ENCODE data around the gene SLC47A1. TPM values are rescaled to one million over a fixed set of nuclear protein-coding genes. Genes with fewer than 3 reads are reported as not detected.
"Not testable (repeated sequence)": the region's sequence is repeated elsewhere in the genome, so short reads cannot be mapped to it uniquely, and the experiment has no call there.

The SLC47A1 gene
- polyA plus RNA-seq, 2 of the 4 experiments (the other 2 are of a cell fraction), result 21.1 to 24.6 TPM

- Histone ChIP-seq H3K27ac (no peak overlapping the region), H3K4me2 (no peak overlapping the region), H3K4me3 (no peak overlapping the region), H3K9me3 (no peaks in the 10 kb centered on the region), H3K4me1 (no peaks in the 10 kb centered on the region)
- FAIRE-seq (no peak), ATAC-seq (peak in 1 of 2 experiments; percentile 35; a peak in 1 of 6 replicates), DNase-seq (ENCODE audit: low read depth in 1 of 2, low spot score in 1 of 2) (no peak)
- WGBS (ENCODE audit: missing lambda C conversion rate), result 50% methylated on average over 2 of the region's 2 CpGs
- ChIA-PET CTCF (interaction anchor here (0.8 to 2.1 kb wide), 4 partner anchors 12 to 217 kb away, joined by 3 to 6 read pairs (median 4); partner anchors contain the start of gene B9D1), POLR2A (no interaction called here)
- no peak for TF ChIP-seq MAX (IDR thresholded peaks at IDR 0.05)
- no peak for TF ChIP-seq PBX3 (IDR thresholded peaks at IDR 0.05)
- TF ChIP-seq HDAC2 (IDR thresholded peaks at IDR 0.05), result no peak
- TF ChIP-seq MAFK (IDR thresholded peaks at IDR 0.05; ENCODE audit: partially characterized antibody), result peak; percentile 93
- no peak for TF ChIP-seq CTCF (IDR thresholded peaks at IDR 0.05)
- TF ChIP-seq RAD21 (conservative IDR thresholded peaks at IDR 0.05 in 1 of 2, IDR thresholded peaks at IDR 0.05 in 1 of 2), result no peak
- no peak for TF ChIP-seq TP53 (CRISPR knock-in tag; IDR thresholded peaks at IDR 0.05)
- TF ChIP-seq, protein P1, sequence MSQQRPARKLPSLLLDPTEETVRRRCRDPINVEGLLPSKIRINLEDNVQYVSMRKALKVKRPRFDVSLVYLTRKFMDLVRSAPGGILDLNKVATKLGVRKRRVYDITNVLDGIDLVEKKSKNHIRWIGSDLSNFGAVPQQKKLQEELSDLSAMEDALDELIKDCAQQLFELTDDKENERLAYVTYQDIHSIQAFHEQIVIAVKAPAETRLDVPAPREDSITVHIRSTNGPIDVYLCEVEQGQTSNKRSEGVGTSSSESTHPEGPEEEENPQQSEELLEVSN (IDR thresholded peaks at IDR 0.05; ENCODE audit: borderline replicate concordance, low read depth), result no peak
Measured at GRCh38 chr17:19501219-19501618, 32.4 kb upstream of the SLC47A1 start.

DNA sequence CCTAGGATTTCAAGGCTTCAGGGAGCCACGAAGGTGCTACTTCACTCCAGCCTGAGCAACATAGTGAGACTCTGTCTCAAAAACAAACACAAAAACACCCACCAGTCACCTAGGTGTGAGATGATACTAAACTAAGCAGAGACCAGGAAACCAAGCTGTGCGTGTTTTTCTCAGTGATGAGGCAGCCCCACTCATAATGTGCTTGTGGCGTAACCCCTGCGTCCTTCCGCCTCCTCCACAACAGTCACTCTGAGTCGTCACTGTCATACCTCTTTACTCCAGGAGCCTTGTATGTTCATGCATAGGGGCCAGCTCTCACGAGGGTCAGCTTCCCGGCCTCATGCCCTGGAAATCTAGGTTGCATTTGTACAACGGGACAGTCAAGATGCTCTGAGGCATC lies 31.1 kb upstream of the SLC47A1 start:
- no peak for FAIRE-seq
- H3K4me2 ChIP-seq, result no peak overlapping the region
- H3K4me1 ChIP-seq, result no peaks in the 10 kb centered on the region
- DNase-seq (ENCODE audit: low read depth in 1 of 2, low spot score in 1 of 2), result no peak
- ChIA-PET POLR2A (no interaction called here), CTCF (interaction anchor here (0.8 to 2.1 kb wide), 6 partner anchors 10 to 264 kb away, joined by 3 to 7 read pairs (median 4); partner anchors contain the start of gene B9D1)
- no peaks in the 10 kb centered on the region for H3K9me3 ChIP-seq
- WGBS (ENCODE audit: missing lambda C conversion rate), result 68% methylated on average over 9 of the region's 9 CpGs
- no peak overlapping the region for H3K4me3 ChIP-seq
- no peak for ATAC-seq
- H3K27ac ChIP-seq, result no peak overlapping the region
- TF ChIP-seq SREBF2 (IDR thresholded peaks at IDR 0.05) (no peak), GATA3 (IDR thresholded peaks at IDR 0.05; ENCODE audit: borderline replicate concordance) (no peak), RARB (CRISPR knock-in tag; IDR thresholded peaks at IDR 0.05) (no peak), CHD4 (IDR thresholded peaks at IDR 0.05; ENCODE audit: borderline replicate concordance) (no peak)

DNA sequence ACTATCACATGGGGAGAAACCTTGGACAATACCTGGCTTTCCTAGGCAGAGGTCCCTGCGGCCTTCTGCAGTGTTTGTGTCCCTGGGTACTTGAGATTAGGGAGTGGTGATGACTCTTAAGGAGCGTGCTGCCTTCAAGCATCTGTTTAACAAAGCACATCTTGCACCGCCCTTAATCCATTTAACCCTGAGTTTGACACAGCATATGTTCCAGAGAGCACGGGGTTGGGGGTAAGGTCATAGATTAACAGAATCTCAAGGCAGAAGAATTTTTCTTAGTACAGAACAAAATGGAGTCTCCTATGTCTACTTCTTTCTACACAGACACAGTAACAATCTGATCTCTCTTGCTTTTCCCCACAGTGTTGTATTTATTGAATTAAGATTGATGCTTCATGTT lies 28.1 kb upstream of the SLC47A1 start:
- CTCF ChIA-PET; ATAC-seq; H3K4me3 ChIP-seq; FAIRE-seq; H3K4me1 ChIP-seq; H3K9me3 ChIP-seq; DNase-seq (ENCODE audit: low read depth in 1 of 2, low spot score in 1 of 2); POLR2A ChIA-PET; H3K27ac ChIP-seq; H3K4me2 ChIP-seq: not testable (repeated sequence)
- 68% methylated on average over 3 of the region's 4 CpGs for WGBS (ENCODE audit: missing lambda C conversion rate)

GRCh38 chr17:19507775-19508576 lies 25.7 kb upstream of the SLC47A1 start:
- WGBS (ENCODE audit: missing lambda C conversion rate), result under 1% methylated on average over 38 of the region's 60 CpGs
- DNase-seq (ENCODE audit: low read depth in 1 of 2, low spot score in 1 of 2) (peak; percentile 93 to 95), FAIRE-seq (peak; percentile 99), ATAC-seq (peak; percentile 94 to 95)
- Histone ChIP-seq H3K4me2 (peak overlapping the region; percentile 81), H3K4me1 (0 out of 3 replicates have a peak, but pooled peaks cover 3% of the 10 kb centered on the region), H3K9me3 (no peaks in the 10 kb centered on the region), H3K4me3 (peak overlapping the region; percentile 71), H3K27ac (peak overlapping the region; percentile 86 to 95)
- POLR2A ChIA-PET, result no interaction called here
- CTCF ChIA-PET, result no interaction called here
- TF ChIP-seq RNF2 (IDR thresholded peaks at IDR 0.05; ENCODE audit: borderline replicate concordance, low read depth) (no peak), ZFP36 (IDR thresholded peaks at IDR 0.05; ENCODE audit: borderline replicate concordance, partially characterized antibody) (no peak), ESRRA (IDR thresholded peaks at IDR 0.05; ENCODE audit: borderline replicate concordance, low read length) (peak; percentile 82; the same call in 1 of the 2 replicates), CEBPB (IDR thresholded peaks at IDR 0.05) (peak; percentile 61 to 89; a peak in 3 of 4 replicates), RAD21 (conservative IDR thresholded peaks at IDR 0.05 in 1 of 2, IDR thresholded peaks at IDR 0.05 in 1 of 2) (peak in 1 of 2 experiments; percentile 26; a peak in 1 of 5 replicates), KDM1A (IDR thresholded peaks at IDR 0.05; ENCODE audit: low read depth) (no peak), ZSCAN20 (CRISPR knock-in tag; IDR thresholded peaks at IDR 0.05) (no peak), REST (IDR thresholded peaks at IDR 0.05) (no peak; the same call in 1 of the 2 replicates), RARB (CRISPR knock-in tag; IDR thresholded peaks at IDR 0.05) (no peak), GATA3 (IDR thresholded peaks at IDR 0.05; ENCODE audit: borderline replicate concordance) (0 out of 2 replicates have a peak, but pooled peaks have one; percentile 33), NFE2L2 (conservative IDR thresholded peaks at IDR 0.05; ENCODE audit: low read length) (no peak), SMC3 (IDR thresholded peaks at IDR 0.05) (peak; percentile 53)

All from A549 (cell line).